Lower leg skin (tissue), 4 donors: Measurements from ENCODE around the gene CPA1. TPM values are rescaled to one million over a fixed set of nuclear protein-coding genes. Genes with fewer than 3 reads are reported as not detected.
A peak's percentile ranks its signal among the peaks of the same experiment; 100 is the strongest.

Experiments
- DNase-seq, 2 donors: peaks; one replicate each; pipeline ENCODE4 v3.0.0-alpha.2; 2019; ENCODE audit warnings: low spot score in 2 of 2
- H3K4me3 ChIP-seq: fragments of 200-600 bp; sonication (generic); 2 replicates; pipeline ENCODE4 v1.5.1; 2017; ENCODE audit warnings: mild to moderate bottlenecking, low read depth; ENCODE audit not compliant: poor library complexity, severe bottlenecking
- CTCF ChIP-seq, 3 donors: fragments of 450-650 bp; IDR thresholded peaks; one replicate each; pipeline ENCODE4 v1.5.1; 2016; ENCODE audit warnings: antibody characterized with exemption in 3 of 3, mild to moderate bottlenecking in 3 of 3, moderate library complexity in 2 of 3
- POLR2A ChIP-seq, 2 donors: fragments of 450-650 bp; IDR thresholded peaks; one replicate each; pipeline ENCODE4 v1.6.1; 2016 to 2017; ENCODE audit warnings: antibody characterized with exemption in 2 of 2, mild to moderate bottlenecking in 1 of 2, moderate library complexity in 1 of 2
- WGBS, 2 donors: methylation state at CpG; one replicate each; pipeline ENCODE4 v1.1.5; 2018; 5-methylcytosine and 5-hydroxymethylcytosine counted together
- intact Hi-C: fragments of 100-400 bp; cut with DNase I; formaldehyde crosslinking; loops from one replicate; pipeline ENCODE4 v1.15.0; 2023; ENCODE audit warnings: low total_unique reads
- total RNA-seq, 4 donors: library from RNA; depleted of rRNA; stranded (reverse); fragments of >200 nt; gene quantifications; one replicate each; pipeline ENCODE4 v1.1.0, GENCODE V29; 2016

Gene CPA1
- total RNA-seq, 4 donors from 2014 or later, result 1.8 TPM; not detected in 3

GRCh38 chr7:130345725-130346124 is 34.6 kb upstream of the CPA1 start:
- intact Hi-C loops, result no loop called here
- no peak for DNase-seq
- H3K4me3 ChIP-seq, result no peak overlapping the region
- 69 to 78% methylated on average over 4 to 5 of the region's 5 CpGs for WGBS, 2 donors
- no peak for TF ChIP-seq CTCF (IDR thresholded peaks at IDR 0.05)
- no peak for TF ChIP-seq POLR2A (IDR thresholded peaks at IDR 0.05)

GRCh38 chr7:130346177-130346905 is 34.0 kb upstream of the CPA1 start:
- WGBS, 2 donors, result 85 to 89% methylated on average over 7 of the region's 10 CpGs
- no peak for TF ChIP-seq POLR2A (IDR thresholded peaks at IDR 0.05)
- TF ChIP-seq CTCF (IDR thresholded peaks at IDR 0.05), result no peak
- H3K4me3 ChIP-seq, result no peak overlapping the region
- intact Hi-C loops, result no loop called here
- peak in 1 of 2 donors; percentile 73 for DNase-seq

GRCh38 chr7:130346941-130347340 is 33.4 kb upstream of the CPA1 start:
- intact Hi-C loops, result no loop called here
- peak in 1 of 2 donors; percentile 78 for DNase-seq
- no peak for TF ChIP-seq POLR2A (IDR thresholded peaks at IDR 0.05)
- WGBS, 2 donors, result 88 to 89% methylated on average over 9 to 12 of the region's 12 CpGs
- no peak overlapping the region for H3K4me3 ChIP-seq

DNA sequence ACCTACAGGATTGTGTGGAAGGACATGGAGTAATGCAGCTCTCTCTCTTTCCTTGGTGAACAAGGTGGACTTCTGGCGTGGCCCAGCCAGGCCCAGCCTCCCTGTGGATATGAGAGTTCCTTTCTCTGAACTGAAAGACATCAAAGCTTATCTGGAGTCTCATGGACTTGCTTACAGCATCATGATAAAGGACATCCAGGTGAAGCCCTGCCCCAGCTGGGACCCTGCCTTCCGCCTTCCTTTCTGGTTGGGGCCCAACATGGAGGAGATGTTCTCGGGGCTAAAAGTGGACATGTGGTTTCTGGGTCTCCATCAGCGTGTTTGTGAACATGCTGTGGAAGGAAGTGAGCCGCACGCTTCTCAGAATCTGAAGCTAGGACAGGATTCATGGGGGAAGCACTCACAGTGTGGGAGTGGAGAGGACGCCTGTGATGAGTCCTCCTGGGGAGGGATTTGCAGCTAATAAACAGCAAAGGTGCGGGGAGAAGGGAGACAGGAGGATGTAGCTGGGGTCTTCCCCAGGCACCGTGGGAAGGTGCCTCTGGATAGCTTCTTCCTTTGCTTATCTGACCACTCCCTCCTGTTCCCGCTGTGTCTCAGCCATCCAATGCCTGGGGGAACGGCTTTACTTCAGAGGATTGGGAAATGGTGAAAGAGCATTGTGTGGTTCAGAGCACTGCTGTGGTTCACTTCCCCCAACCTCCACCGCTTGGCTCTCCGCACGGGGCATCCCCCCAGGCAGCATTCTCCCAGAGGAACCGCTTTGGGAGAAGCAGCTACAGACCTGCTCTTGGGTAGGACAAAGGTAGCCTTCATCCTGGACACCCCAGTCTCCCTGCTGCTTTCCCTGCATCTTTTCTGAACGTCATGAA is 30.1 kb upstream of the CPA1 start:
- DNase-seq, result peak in 1 of 2 donors; percentile 82
- H3K4me3 ChIP-seq, result no peak overlapping the region
- intact Hi-C loops, result no loop called here
- 64 to 72% methylated on average over 16 of the region's 16 CpGs for WGBS, 2 donors
- TF ChIP-seq POLR2A (IDR thresholded peaks at IDR 0.05) (no peak), CTCF (IDR thresholded peaks at IDR 0.05) (no peak)

DNA sequence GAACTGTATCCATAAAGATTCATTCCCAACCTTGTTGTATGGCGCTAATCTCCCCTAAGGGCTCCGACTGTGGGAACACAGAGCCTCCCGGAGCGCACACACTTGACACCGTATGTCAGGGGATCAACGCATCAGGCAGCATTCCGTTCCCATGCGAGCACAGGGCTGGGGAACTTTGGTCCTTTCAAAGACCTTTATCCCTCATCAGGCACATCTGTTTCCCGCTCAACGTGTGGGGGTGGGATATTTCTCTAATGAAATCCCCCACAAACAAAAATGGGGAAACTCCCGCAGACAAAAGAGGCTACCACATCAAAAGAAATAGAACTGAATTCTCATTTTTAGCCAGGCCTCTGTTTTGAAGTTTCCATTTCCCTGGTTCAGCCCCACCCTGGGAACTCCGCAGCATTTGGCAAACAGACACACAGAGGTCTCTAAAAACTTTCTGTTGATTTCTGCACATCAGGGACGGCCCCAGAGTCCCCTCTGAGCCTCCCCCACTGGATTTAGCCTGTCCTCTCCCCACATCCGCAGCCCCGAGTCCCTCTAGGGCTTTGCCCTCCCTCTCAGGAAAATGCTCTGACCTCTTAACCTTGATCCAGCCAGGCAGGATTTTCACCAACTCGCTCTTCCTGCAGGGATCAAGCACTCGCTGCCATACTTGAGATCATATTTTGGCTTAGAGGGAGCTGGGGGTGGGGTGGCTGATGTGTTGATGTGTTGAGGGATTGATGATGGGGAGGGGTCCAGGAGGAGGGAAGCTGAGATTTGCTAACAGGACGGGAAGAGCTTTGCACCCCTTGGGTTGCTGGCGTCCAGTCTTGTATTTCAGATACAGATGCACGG is 29.1 kb upstream of the CPA1 start:
- no peak overlapping the region for H3K4me3 ChIP-seq
- intact Hi-C loops, result no loop called here
- peak in 1 of 2 donors; percentile 85 for DNase-seq
- TF ChIP-seq POLR2A (IDR thresholded peaks at IDR 0.05), result no peak
- no peak for TF ChIP-seq CTCF (IDR thresholded peaks at IDR 0.05)
- 38 to 42% methylated on average over 20 of the region's 20 CpGs for WGBS, 2 donors

DNA sequence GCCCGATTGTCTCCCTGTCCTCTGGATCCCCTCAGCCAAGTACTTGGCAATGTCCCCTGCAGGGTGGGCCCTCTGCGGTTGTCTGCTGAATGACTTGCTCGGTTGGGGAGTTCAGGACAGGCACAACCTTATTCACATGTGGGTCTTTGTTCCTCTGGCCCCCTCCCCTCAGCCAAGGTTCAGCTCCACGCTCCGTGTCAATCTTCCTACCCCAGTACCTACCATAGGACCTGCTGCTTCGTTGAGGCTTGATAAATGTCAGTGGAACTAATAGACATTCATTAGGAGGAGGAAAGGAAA is 28.6 kb upstream of the CPA1 start:
- DNase-seq, result no peak
- no peak for TF ChIP-seq CTCF (IDR thresholded peaks at IDR 0.05)
- no peak for TF ChIP-seq POLR2A (IDR thresholded peaks at IDR 0.05)
- WGBS, 2 donors, result 56 to 57% methylated on average over 6 of the region's 6 CpGs
- no peak overlapping the region for H3K4me3 ChIP-seq
- intact Hi-C loops, result no loop called here
